ENCODE results near the gene C1QTNF4. TPM values are rescaled to one million over a fixed set of nuclear protein-coding genes. Genes with fewer than 3 reads are reported as not detected.

C1QTNF4 gene
- total RNA-seq, 1 donor = 0.43 TPM

- no peak overlapping the region for H3K4me3 ChIP-seq (ENCODE audit: low read depth, low read length)
- no peak for DNase-seq (ENCODE audit: low read depth)
- no peak for TF ChIP-seq CTCF (IDR thresholded peaks at IDR 0.05; ENCODE audit: insufficient read depth, low read depth, low read length)
Measured at GRCh38 chr11:47595029-47595428, 818 bp upstream of the C1QTNF4 start.

- TF ChIP-seq CTCF (IDR thresholded peaks at IDR 0.05; ENCODE audit: insufficient read depth, low read depth, low read length) = no peak
- DNase-seq (ENCODE audit: low read depth) = no peak
- H3K4me3 ChIP-seq (ENCODE audit: low read depth, low read length) = peak overlapping the region; percentile 43
Measured at GRCh38 chr11:47593492-47593933, 698 bp downstream of the C1QTNF4 start.

- no peak for DNase-seq (ENCODE audit: low read depth)
- no peak overlapping the region for H3K4me3 ChIP-seq (ENCODE audit: low read depth, low read length)
- no peak for TF ChIP-seq CTCF (IDR thresholded peaks at IDR 0.05; ENCODE audit: insufficient read depth, low read depth, low read length)
Measured at GRCh38 chr11:47592970-47593369, 1.2 kb downstream of the C1QTNF4 start.

- TF ChIP-seq CTCF (IDR thresholded peaks at IDR 0.05; ENCODE audit: insufficient read depth, low read depth, low read length) = no peak
- H3K4me3 ChIP-seq (ENCODE audit: low read depth, low read length) = no peak overlapping the region
- no peak for DNase-seq (ENCODE audit: low read depth)
Measured at GRCh38 chr11:47592251-47592650, 2.0 kb downstream of the C1QTNF4 start.

GRCh38 chr11:47591764-47592163 is 2.4 kb downstream of the C1QTNF4 start:
- no peak for TF ChIP-seq CTCF (IDR thresholded peaks at IDR 0.05; ENCODE audit: insufficient read depth, low read depth, low read length)
- no peak for DNase-seq (ENCODE audit: low read depth)
- H3K4me3 ChIP-seq (ENCODE audit: low read depth, low read length) = no peak overlapping the region

GRCh38 chr11:47589977-47590861 is 4.0 kb downstream of the C1QTNF4 start:
- no peak for DNase-seq (ENCODE audit: low read depth)
- H3K4me3 ChIP-seq (ENCODE audit: low read depth, low read length) = peak overlapping the region; percentile 49
- no peak for TF ChIP-seq CTCF (IDR thresholded peaks at IDR 0.05; ENCODE audit: insufficient read depth, low read depth, low read length)
